IMR-90 (cell line): ENCODE results near the gene ISG20L2.

Source experiments
- CEBPB ChIP-seq: IDR thresholded peaks from 2 replicates; pipeline ENCODE4 v1.6.1; 2012; ENCODE audit warnings: low read depth, low read length, improper control_type of control experiment
- MAFK ChIP-seq: IDR thresholded peaks from 2 replicates; pipeline ENCODE4 v1.6.1; 2012; ENCODE audit warnings: low read depth, low read length, improper control_type of control experiment
- MXI1 ChIP-seq: IDR thresholded peaks from 2 replicates; pipeline ENCODE4 v1.6.1; 2012; ENCODE audit warnings: low read depth, mild to moderate bottlenecking, low read length, moderate library complexity, borderline replicate concordance
- POLR2A ChIP-seq: IDR thresholded peaks from 2 replicates; pipeline ENCODE4 v1.6.1; 2012; ENCODE audit warnings: mild to moderate bottlenecking, low read depth, low read length
- RAD21 ChIP-seq: IDR thresholded peaks from 2 replicates; pipeline ENCODE4 v1.6.1; 2012; ENCODE audit warnings: low read length, improper control_type of control experiment
- RCOR1 ChIP-seq: IDR thresholded peaks from 2 replicates; pipeline ENCODE4 v1.6.1; 2012; ENCODE audit warnings: mild to moderate bottlenecking, low read length, improper control_type of control experiment; ENCODE audit not compliant: insufficient replicate concordance
- RFX5 ChIP-seq: IDR thresholded peaks from 2 replicates; pipeline ENCODE4 v1.8.0; 2012; ENCODE audit warnings: low read depth, mild to moderate bottlenecking, low read length, moderate library complexity
- SMC3 ChIP-seq: fragments of 150-350 bp; IDR thresholded peaks from 2 replicates; pipeline ENCODE4 v1.6.1; 2016; ENCODE audit warnings: low read depth, mild to moderate bottlenecking, antibody characterized with exemption, low read length, moderate library complexity
- TF ChIP-seq, protein P1 (sequence below): conservative IDR thresholded peaks from 2 replicates; pipeline ENCODE4 v1.5.1; 2012; ENCODE audit warnings: mild to moderate bottlenecking, low read depth, low read length, improper control_type of control experiment
- TF ChIP-seq, protein P2 (sequence below): fragments of 150-350 bp; IDR thresholded peaks from 2 replicates; pipeline ENCODE4 v1.6.1; 2017; ENCODE audit warnings: mild to moderate bottlenecking, antibody characterized with exemption, low read length, low read depth

DNA sequence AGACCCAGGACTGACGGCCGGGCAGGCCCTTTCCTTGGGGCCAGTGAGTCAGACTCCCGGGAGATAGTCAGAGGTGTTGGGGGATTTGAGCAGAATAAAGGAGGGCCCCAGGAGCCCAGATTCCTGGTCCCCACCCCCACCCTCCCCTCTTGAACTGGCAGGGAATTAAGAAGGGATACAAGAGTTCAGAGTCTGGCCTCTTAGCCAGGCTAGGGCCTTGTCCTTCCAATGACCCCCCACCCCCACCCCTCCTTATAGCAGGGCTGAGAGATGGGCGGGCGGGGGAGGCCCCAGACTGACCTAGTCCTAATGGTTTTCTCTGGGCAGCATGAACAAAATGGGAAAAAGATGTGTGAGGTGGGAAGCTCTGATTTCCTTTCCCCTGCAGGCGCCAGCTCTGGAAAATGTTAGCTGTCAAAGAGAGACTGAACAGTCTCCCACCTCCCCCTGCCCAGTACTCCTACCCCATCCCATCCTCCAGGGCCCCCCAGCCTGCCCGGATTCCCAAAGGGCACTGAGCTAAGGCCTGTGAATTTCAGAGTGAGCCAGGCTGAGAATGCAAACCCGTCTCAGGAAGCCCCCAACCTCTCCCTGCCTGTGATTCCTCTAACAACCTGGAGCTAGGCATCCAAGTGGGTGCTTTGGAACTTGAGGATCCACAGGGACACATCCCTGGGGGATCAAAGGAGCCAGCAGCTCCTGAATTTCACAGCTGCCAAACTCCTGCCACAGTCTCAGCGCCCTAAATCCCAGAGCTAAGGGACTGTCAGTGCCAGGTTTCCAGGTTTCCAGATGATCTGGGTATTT, 17.4 kb downstream of the ISG20L2 start:
- TF ChIP-seq, protein P1, sequence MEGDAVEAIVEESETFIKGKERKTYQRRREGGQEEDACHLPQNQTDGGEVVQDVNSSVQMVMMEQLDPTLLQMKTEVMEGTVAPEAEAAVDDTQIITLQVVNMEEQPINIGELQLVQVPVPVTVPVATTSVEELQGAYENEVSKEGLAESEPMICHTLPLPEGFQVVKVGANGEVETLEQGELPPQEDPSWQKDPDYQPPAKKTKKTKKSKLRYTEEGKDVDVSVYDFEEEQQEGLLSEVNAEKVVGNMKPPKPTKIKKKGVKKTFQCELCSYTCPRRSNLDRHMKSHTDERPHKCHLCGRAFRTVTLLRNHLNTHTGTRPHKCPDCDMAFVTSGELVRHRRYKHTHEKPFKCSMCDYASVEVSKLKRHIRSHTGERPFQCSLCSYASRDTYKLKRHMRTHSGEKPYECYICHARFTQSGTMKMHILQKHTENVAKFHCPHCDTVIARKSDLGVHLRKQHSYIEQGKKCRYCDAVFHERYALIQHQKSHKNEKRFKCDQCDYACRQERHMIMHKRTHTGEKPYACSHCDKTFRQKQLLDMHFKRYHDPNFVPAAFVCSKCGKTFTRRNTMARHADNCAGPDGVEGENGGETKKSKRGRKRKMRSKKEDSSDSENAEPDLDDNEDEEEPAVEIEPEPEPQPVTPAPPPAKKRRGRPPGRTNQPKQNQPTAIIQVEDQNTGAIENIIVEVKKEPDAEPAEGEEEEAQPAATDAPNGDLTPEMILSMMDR, result no peak
- no peak for TF ChIP-seq MXI1
- no peak for TF ChIP-seq SMC3
- TF ChIP-seq POLR2A, result no peak
- no peak for TF ChIP-seq RFX5
- TF ChIP-seq RAD21, result no peak
- TF ChIP-seq, protein P2, sequence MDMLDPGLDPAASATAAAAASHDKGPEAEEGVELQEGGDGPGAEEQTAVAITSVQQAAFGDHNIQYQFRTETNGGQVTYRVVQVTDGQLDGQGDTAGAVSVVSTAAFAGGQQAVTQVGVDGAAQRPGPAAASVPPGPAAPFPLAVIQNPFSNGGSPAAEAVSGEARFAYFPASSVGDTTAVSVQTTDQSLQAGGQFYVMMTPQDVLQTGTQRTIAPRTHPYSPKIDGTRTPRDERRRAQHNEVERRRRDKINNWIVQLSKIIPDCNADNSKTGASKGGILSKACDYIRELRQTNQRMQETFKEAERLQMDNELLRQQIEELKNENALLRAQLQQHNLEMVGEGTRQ, result no peak
- no peak for TF ChIP-seq RCOR1
- no peak for TF ChIP-seq CEBPB
- TF ChIP-seq MAFK, result no peak
